Measurements from ENCODE around the gene YPEL5. TPM values are rescaled to one million over a fixed set of nuclear protein-coding genes. Genes with fewer than 3 reads are reported as not detected.

YPEL5 gene
- total and polyA plus RNA-seq, 10 of the 15 experiments (the other 5 are each of a cell fraction or from before 2014, with no cell fraction given) = 18.8 to 47.3 (median 21.7) TPM

DNA sequence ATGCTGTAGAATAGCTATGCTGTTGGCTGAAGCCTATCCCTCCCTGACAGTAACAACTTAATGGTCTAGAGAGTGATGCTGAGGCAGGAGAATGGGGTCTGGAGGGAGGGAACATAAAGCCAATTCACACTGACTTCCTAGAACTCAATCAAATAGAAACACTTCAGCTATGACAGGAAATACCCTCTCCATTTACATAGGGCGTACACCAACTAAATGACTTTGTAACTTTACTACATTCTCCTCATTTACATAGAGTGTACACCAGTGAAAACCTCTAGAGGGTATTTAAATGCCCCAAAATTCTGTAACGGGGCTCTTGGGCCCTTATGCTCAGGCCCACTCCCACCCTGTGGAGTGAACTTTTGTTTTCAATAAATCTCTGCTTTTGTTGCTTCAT, 41.5 kb downstream of the YPEL5 start:
- Histone ChIP-seq H3K27me3 (replicated peaks in 1 of 2; ENCODE audit: control insufficient read depth in 2 of 2, insufficient read depth in 2 of 2, low read length in 1 of 2) (no peaks in the 10 kb centered on the region), H3K36me3 (ENCODE audit: control insufficient read depth in 2 of 2, insufficient read depth in 2 of 2, low read length in 1 of 2) (no peaks in the 10 kb centered on the region), H3K9me3 (replicated peaks; ENCODE audit: control insufficient read depth, insufficient read depth, low read length) (no peaks in the 10 kb centered on the region), H3K79me2 (ENCODE audit: control insufficient read depth, insufficient read depth, low read length) (no peaks in the 10 kb centered on the region), H4K20me1 (ENCODE audit: control insufficient read depth, insufficient read depth) (no peaks in the 10 kb centered on the region), H3K4me1 (ENCODE audit: control insufficient read depth, insufficient read depth, low read length) (no peaks in the 10 kb centered on the region), H3K9ac (ENCODE audit: control insufficient read depth, insufficient read depth, low read length) (no peak overlapping the region), H2AFZ (ENCODE audit: control insufficient read depth, low read depth, low read length) (no peak overlapping the region), H3K4me3 (no peak overlapping the region), H3K4me2 (ENCODE audit: control insufficient read depth, insufficient read depth) (no peak overlapping the region), H3K27ac (ENCODE audit: control insufficient read depth, insufficient read depth) (no peak overlapping the region)
- no peak for FAIRE-seq
- SMC1A ChIA-PET (ENCODE audit: uncharacterized antibody, unreplicated experiment) = interaction anchor here (1.5 kb wide), 1 partner anchor 523 kb away, joined by 4 read pairs; no protein-coding TSS in a partner anchor
- no peak for TF ChIP-seq POLR2AphosphoS2 (IDR thresholded peaks at IDR 0.05; ENCODE audit: low read depth, low read length)
- RAD21 ChIA-PET (ENCODE audit: unreplicated experiment) = interaction anchor here (0.6 to 1.1 kb wide), 2 partner anchors 16 to 24 kb away, joined by 3 read pairs; no protein-coding TSS in a partner anchor
- DNase-seq (ENCODE audit: low read depth, low spot score) = no peak
- ATAC-seq = no peak
- intact Hi-C loops (cut with micrococcal nuclease; ENCODE audit: unreplicated experiment) = no loop called here
- BruUV-seq (replicated peaks) = no TSS peak
- in situ Hi-C loops (cut with MboI) = no loop called here
- WGBS (ENCODE audit: insufficient coverage, insufficient replicate concordance, low lambda C conversion rate, missing lambda C conversion rate) = 0% methylated on average over 2 of the region's 2 CpGs
- POLR2A ChIA-PET = no interaction called here
- CTCF ChIA-PET = interaction anchor here (2.5 to 6.4 kb wide), 2 partner anchors 24 to 524 kb away, joined by 11 to 36 read pairs; no protein-coding TSS in a partner anchor

DNA sequence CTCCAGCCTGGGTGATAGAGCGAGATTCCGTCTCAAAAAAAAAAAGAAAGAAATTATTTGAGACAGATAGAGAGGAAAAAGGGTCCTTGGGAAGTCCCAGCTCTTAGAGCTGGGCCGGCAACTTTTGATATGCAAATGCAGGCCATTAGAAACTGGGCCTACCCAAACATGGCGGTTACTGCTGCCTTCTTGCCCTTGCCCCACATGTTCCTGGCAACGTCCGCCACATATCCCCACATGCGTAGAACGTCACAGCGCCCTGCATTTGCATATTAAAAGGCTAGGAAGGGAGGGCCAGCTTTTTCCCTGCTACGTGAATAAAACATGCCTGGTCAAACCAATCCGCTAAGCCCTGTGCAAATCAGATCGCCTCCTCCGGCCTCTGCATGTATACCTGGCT, 43.8 kb downstream of the YPEL5 start:
- BruUV-seq (replicated peaks) = no TSS peak
- H3K27me3 ChIP-seq (replicated peaks in 1 of 2; ENCODE audit: control insufficient read depth in 2 of 2, insufficient read depth in 2 of 2, low read length in 1 of 2) = no peaks in the 10 kb centered on the region
- no peaks in the 10 kb centered on the region for H3K79me2 ChIP-seq (ENCODE audit: control insufficient read depth, insufficient read depth, low read length)
- ChIA-PET CTCF (interaction anchor here (1.4 to 6.4 kb wide), 2 partner anchors 27 to 52 kb away, joined by 3 to 36 read pairs; no protein-coding TSS in a partner anchor), RAD21 (ENCODE audit: unreplicated experiment) (no interaction called here), POLR2A (no interaction called here), SMC1A (ENCODE audit: uncharacterized antibody, unreplicated experiment) (no interaction called here)
- 50% methylated on average over 13 of the region's 13 CpGs for WGBS (ENCODE audit: insufficient coverage, insufficient replicate concordance, low lambda C conversion rate, missing lambda C conversion rate)
- no peaks in the 10 kb centered on the region for H3K36me3 ChIP-seq (ENCODE audit: control insufficient read depth in 2 of 2, insufficient read depth in 2 of 2, low read length in 1 of 2)
- ATAC-seq (no peak), FAIRE-seq (no peak), DNase-seq (ENCODE audit: low read depth, low spot score) (no peak)
- H3K4me1 ChIP-seq (ENCODE audit: control insufficient read depth, insufficient read depth, low read length) = no peaks in the 10 kb centered on the region
- no peak overlapping the region for H3K4me3 ChIP-seq
- no peak overlapping the region for H3K9ac ChIP-seq (ENCODE audit: control insufficient read depth, insufficient read depth, low read length)
- in situ Hi-C loops (cut with MboI) = no loop called here
- H4K20me1 ChIP-seq (ENCODE audit: control insufficient read depth, insufficient read depth) = no peaks in the 10 kb centered on the region
- no peak for TF ChIP-seq MXI1 (IDR thresholded peaks at IDR 0.05; ENCODE audit: low read depth, low read length)
- no peak for TF ChIP-seq RFX5 (IDR thresholded peaks at IDR 0.05; ENCODE audit: low read depth, low read length)
- no peak for TF ChIP-seq MLLT1 (IDR thresholded peaks at IDR 0.05)
- TF ChIP-seq BCL11A (IDR thresholded peaks at IDR 0.05; ENCODE audit: low read depth, low read length) = no peak
- TF ChIP-seq NFIC (IDR thresholded peaks at IDR 0.05; ENCODE audit: low read depth, low read length) = no peak
- no peak for TF ChIP-seq STAT3 (IDR thresholded peaks at IDR 0.05; ENCODE audit: low read depth, low read length)
- TF ChIP-seq ATF7 (IDR thresholded peaks at IDR 0.05; ENCODE audit: low read depth) = no peak
- no peak overlapping the region for H3K4me2 ChIP-seq (ENCODE audit: control insufficient read depth, insufficient read depth)
- no peaks in the 10 kb centered on the region for H3K9me3 ChIP-seq (replicated peaks; ENCODE audit: control insufficient read depth, insufficient read depth, low read length)
- no peak overlapping the region for H3K27ac ChIP-seq (ENCODE audit: control insufficient read depth, insufficient read depth)
- intact Hi-C loops (cut with micrococcal nuclease; ENCODE audit: unreplicated experiment) = no loop called here
- H2AFZ ChIP-seq (ENCODE audit: control insufficient read depth, low read depth, low read length) = no peak overlapping the region

All from GM12878 (cell line).